ENCODE results near the gene ZNF81. TPM values are rescaled to one million over a fixed set of nuclear protein-coding genes. Genes with fewer than 3 reads are reported as not detected.
"Not testable (repeated sequence)": the region's sequence is repeated elsewhere in the genome, so short reads cannot be mapped to it uniquely, and the experiment has no call there.

ZNF81 gene
- polyA plus RNA-seq (ENCODE audit: insufficient read length in 12 of 12): 10 to 100 TPM in 1 of 12 donors, 1 to 10 TPM in 10, not detected in 1; 3.0 to 10.1 (median 4.3) TPM
- long read RNA-seq, donor 1: 0 reads
- long read RNA-seq, donor 2: 0 reads
- long read RNA-seq, donor 3, full-length matches to known transcripts: 1 of 1 reads
- long read RNA-seq, donor 3, partial matches to known transcripts: 0 of 1 reads
- long read RNA-seq, donor 3, other reads (novel, unspliced or antisense): 0 of 1 reads
- long read RNA-seq, donor 4: 0 reads
- long read RNA-seq, donor 5: 0 reads
- long read RNA-seq, donor 6: 0 reads
- long read RNA-seq, donor 7: 0 reads
- long read RNA-seq, donor 8, full-length matches to known transcripts: 1 of 1 reads
- long read RNA-seq, donor 8, partial matches to known transcripts: 0 of 1 reads
- long read RNA-seq, donor 8, other reads (novel, unspliced or antisense): 0 of 1 reads
- long read RNA-seq, donor 9, full-length matches to known transcripts: 1 of 1 reads
- long read RNA-seq, donor 9, partial matches to known transcripts: 0 of 1 reads
- long read RNA-seq, donor 9, other reads (novel, unspliced or antisense): 0 of 1 reads
- long read RNA-seq, donor 10: 0 reads
- long read RNA-seq, donor 11: 0 reads

GRCh38 chrX:47836164-47837072, at the start of gene ZNF81:
TSS of gene ZNF81 (plus strand) at chrX:47836902. CDS start at chrX:47846268, 9,366 bp downstream.
- peak; percentile 94 for DNase-seq

- no peak for DNase-seq
Measured at GRCh38 chrX:47796433-47796906, 40.2 kb upstream of the ZNF81 start.

- no peak for DNase-seq
Measured at GRCh38 chrX:47797084-47797483, 39.6 kb upstream of the ZNF81 start.

- DNase-seq: no peak
Measured at GRCh38 chrX:47798861-47799260, 37.8 kb upstream of the ZNF81 start.

GRCh38 chrX:47802589-47802988, 34.1 kb upstream of the ZNF81 start:
- DNase-seq: no peak

- DNase-seq: not testable (repeated sequence)
Measured at GRCh38 chrX:47803103-47803502, 33.6 kb upstream of the ZNF81 start.

GRCh38 chrX:47804315-47804714, 32.4 kb upstream of the ZNF81 start:
- DNase-seq: no peak

GRCh38 chrX:47805844-47806243, 30.9 kb upstream of the ZNF81 start:
- DNase-seq: not testable (repeated sequence)

GRCh38 chrX:47806415-47807271, 30.1 kb upstream of the ZNF81 start:
- not testable (repeated sequence) for DNase-seq

GRCh38 chrX:47807272-47807538, 29.5 kb upstream of the ZNF81 start:
- DNase-seq: not testable (repeated sequence)

- DNase-seq: no peak
Measured at GRCh38 chrX:47807548-47807947, 29.2 kb upstream of the ZNF81 start.

- DNase-seq: no peak
Measured at GRCh38 chrX:47808904-47809788, 27.6 kb upstream of the ZNF81 start.

- no peak for DNase-seq
Measured at GRCh38 chrX:47814851-47815250, 21.9 kb upstream of the ZNF81 start.

- no peak for DNase-seq
Measured at GRCh38 chrX:47815901-47816845, 20.5 kb upstream of the ZNF81 start.

- no peak for DNase-seq
Measured at GRCh38 chrX:47817421-47817820, 19.3 kb upstream of the ZNF81 start.

- DNase-seq: no peak
Measured at GRCh38 chrX:47817897-47818296, 18.8 kb upstream of the ZNF81 start.

- DNase-seq: no peak
Measured at GRCh38 chrX:47828984-47829383, 7.7 kb upstream of the ZNF81 start.

- peak; percentile 4 for DNase-seq
Measured at GRCh38 chrX:47831788-47832187, 4.9 kb upstream of the ZNF81 start.

- DNase-seq: no peak
Measured at GRCh38 chrX:47838361-47838760, 1.7 kb downstream of the ZNF81 start.
